Gastrocnemius medialis (tissue), 4 donors: ENCODE measurements around the gene CDH23. TPM values are rescaled to one million over a fixed set of nuclear protein-coding genes. Genes with fewer than 3 reads are reported as not detected.

Experiments used
- ATAC-seq, 2 donors: fragments of 150-250 bp; one replicate each; pipeline ENCODE4 v1.9.1; 2016
- DNase-seq, 2 donors: peaks; one replicate each; pipeline ENCODE4 v3.0.0-alpha.2; 2019
- H3K27ac ChIP-seq, 4 donors: fragments of 200-600 bp; sonication (generic); 1 replicate in 1 of 4; 2 replicates in 3 of 4; pipeline ENCODE4 v1.5.1; 2016 to 2018; ENCODE audit warnings: mild to moderate bottlenecking in 2 of 4, moderate library complexity in 1 of 4
- H3K27me3 ChIP-seq, 3 donors: fragments of 200-600 bp; sonication (generic) in 2 of 3; 1 replicate in 1 of 3; 2 replicates in 2 of 3; pipeline versions ENCODE4 v1.5.1 to v1.6.0; 2016 to 2019; ENCODE audit warnings: mild to moderate bottlenecking in 1 of 3, moderate library complexity in 1 of 3
- H3K36me3 ChIP-seq, 2 donors: fragments of 200-600 bp; sonication (generic) in 1 of 2; one replicate each; pipeline ENCODE4 v1.5.1; 2017 to 2018
- H3K4me1 ChIP-seq, 2 donors: fragments of 200-600 bp; sonication (generic) in 1 of 2; one replicate each; pipeline ENCODE4 v1.5.1; 2016 to 2017; ENCODE audit warnings: mild to moderate bottlenecking in 2 of 2
- H3K4me3 ChIP-seq, 4 donors: fragments of 200-600 bp; sonication (generic) in 3 of 4; 1 replicate in 1 of 4; 2 replicates in 3 of 4; pipeline ENCODE4 v1.5.1; 2016 to 2019; ENCODE audit warnings: mild to moderate bottlenecking in 2 of 4
- H3K9me3 ChIP-seq, 3 donors: fragments of 200-600 bp; sonication (generic) in 2 of 3; 1 replicate in 1 of 3; 2 replicates in 2 of 3; pipeline ENCODE4 v1.5.1; 2016 to 2019
- POLR2A ChIP-seq, 2 donors: fragments of 450-650 bp; IDR thresholded peaks; one replicate each; pipeline ENCODE4 v1.6.1; 2017; ENCODE audit warnings: antibody characterized with exemption in 2 of 2, mild to moderate bottlenecking in 2 of 2, moderate library complexity in 2 of 2
- in situ Hi-C, 4 donors: fragments of 200-750 bp; cut with MboI; loops; one replicate each; pipeline versions ENCODE4 v1.15.0 to v1.8.0; 2017; ENCODE audit warnings: low sequenced_read_pairs in 4 of 4
- intact Hi-C: fragments of 100-400 bp; cut with DNase I; formaldehyde crosslinking; loops from one replicate; pipeline ENCODE4 v1.15.1; 2023; ENCODE audit warnings: low total_unique reads
- total RNA-seq, 4 donors: library from RNA; depleted of rRNA; stranded (reverse); fragments of >200 nt; gene quantifications; one replicate each; pipeline versions ENCODE4 v1.1.0 to v1.2.3, GENCODE V29; 2016
- TF ChIP-seq, protein P1 (sequence below), 5 experiments: fragments of 450-650 bp in 3 of 5; fragments of 200-600 bp in 2 of 5; sonication (generic) in 2 of 5; IDR thresholded peaks in 4 of 5; conservative IDR thresholded peaks in 1 of 5; 1 replicate in 4 of 5; 2 replicates in 1 of 5; pipeline ENCODE4 v1.5.1; 2016 to 2019; ENCODE audit warnings: antibody characterized with exemption in 5 of 5, mild to moderate bottlenecking in 3 of 5, moderate library complexity in 3 of 5

The CDH23 gene
- total RNA-seq, 4 donors from 2014 or later = 0.53 to 1.8 (median 1.2) TPM

DNA sequence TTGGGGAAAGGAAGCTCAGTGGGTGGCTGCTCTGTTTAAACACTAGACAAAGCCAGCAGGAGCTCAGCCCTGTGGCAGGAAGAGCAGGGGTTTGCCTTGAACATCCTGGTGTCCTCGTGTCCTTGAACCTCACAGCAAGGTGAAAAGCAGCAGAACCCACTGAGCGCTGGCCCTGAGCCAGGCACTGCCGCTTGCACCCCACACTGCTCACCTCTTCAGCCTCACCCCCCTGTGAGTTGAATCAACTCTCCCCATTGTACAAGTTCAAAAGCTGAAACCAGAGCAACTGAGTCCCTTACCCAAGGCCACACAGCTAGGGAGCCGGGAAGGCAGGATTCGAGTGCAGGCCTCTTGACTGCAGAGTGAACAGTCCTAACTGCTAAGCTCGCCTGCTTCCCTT lies 45.6 kb upstream of the CDH23 start:
- DNase-seq (no peak), ATAC-seq (no peak)
- H3K9me3 ChIP-seq = no peaks in the 10 kb centered on the region
- H3K36me3 ChIP-seq = peaks cover 0 to 2% of the 10 kb centered on the region in 2 donors
- no peaks in the 10 kb centered on the region for H3K27me3 ChIP-seq
- H3K4me1 ChIP-seq = peaks cover 0 to 10% of the 10 kb centered on the region in 2 donors
- TF ChIP-seq, protein P1, sequence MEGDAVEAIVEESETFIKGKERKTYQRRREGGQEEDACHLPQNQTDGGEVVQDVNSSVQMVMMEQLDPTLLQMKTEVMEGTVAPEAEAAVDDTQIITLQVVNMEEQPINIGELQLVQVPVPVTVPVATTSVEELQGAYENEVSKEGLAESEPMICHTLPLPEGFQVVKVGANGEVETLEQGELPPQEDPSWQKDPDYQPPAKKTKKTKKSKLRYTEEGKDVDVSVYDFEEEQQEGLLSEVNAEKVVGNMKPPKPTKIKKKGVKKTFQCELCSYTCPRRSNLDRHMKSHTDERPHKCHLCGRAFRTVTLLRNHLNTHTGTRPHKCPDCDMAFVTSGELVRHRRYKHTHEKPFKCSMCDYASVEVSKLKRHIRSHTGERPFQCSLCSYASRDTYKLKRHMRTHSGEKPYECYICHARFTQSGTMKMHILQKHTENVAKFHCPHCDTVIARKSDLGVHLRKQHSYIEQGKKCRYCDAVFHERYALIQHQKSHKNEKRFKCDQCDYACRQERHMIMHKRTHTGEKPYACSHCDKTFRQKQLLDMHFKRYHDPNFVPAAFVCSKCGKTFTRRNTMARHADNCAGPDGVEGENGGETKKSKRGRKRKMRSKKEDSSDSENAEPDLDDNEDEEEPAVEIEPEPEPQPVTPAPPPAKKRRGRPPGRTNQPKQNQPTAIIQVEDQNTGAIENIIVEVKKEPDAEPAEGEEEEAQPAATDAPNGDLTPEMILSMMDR (IDR thresholded peaks at IDR 0.05 in 4 of 5, conservative IDR thresholded peaks at IDR 0.05 in 1 of 5) = no peak
- TF ChIP-seq POLR2A (IDR thresholded peaks at IDR 0.05) = no peak
- H3K4me3 ChIP-seq = no peak overlapping the region
- no peak overlapping the region for H3K27ac ChIP-seq
- in situ Hi-C loops (no loop called here), intact Hi-C loops (no loop called here)

DNA sequence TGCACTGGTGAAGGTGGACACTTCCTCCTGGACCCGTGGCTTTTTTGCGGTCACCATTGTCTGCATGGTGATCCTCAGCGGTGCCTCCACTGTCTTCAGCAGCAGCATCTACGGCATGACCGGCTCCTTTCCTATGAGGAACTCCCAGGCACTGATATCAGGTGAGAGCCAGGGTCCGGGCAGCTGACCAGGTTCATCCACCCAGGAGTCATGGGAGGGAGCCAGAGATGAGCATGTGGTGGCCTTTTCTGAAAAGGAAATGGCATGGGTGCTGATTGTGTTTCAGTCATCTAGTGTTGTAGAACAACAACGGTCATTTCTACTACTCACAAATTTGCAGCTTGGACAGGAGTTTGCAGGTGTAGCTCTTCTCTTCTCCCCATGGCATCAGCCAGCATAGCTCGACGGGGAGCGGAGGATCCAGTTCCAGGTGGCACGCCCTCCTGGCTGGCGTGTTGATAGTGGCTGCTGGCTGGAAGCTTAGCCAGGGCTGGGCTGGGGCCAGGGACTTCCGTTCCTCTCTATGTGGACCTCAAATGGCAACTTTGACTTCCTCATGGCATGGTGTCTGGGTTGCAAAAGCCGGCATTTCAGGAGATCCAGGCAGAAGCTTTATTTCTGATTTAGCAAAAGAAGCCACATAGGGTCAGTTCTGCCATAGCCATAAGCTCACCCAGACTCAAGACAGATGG lies 44.9 kb upstream of the CDH23 start:
- peak; percentile 33 to 58 for ATAC-seq
- H3K36me3 ChIP-seq = peaks cover 0 to 3% of the 10 kb centered on the region in 2 donors

DNA sequence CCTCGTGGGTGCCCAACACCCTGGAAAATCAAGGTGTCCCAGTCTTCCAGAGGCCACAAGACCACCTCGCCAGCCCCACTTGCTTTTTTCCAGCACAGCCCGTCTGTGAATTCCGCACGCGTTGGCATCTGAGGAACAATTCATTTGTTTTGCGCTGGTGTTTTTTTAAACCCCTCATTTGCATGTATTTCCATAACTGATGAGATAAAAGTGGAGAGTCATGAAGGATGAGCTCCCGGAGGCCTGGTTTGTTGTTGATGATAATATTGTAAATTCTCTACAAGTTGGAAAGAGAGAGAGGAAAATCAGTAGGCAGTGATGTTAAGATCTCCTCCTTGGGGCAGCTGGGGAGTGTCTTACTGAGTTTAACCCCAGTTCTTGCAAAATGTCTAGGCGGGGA lies 43.1 kb upstream of the CDH23 start:
- no peak overlapping the region for H3K27ac ChIP-seq
- H3K4me3 ChIP-seq = no peak overlapping the region
- H3K9me3 ChIP-seq = no peaks in the 10 kb centered on the region
- H3K4me1 ChIP-seq = peaks cover 0 to 10% of the 10 kb centered on the region in 2 donors
- no peak for DNase-seq
- ATAC-seq = no peak
- intact Hi-C loops (no loop called here), in situ Hi-C loops (no loop called here)
- TF ChIP-seq, protein P1 (IDR thresholded peaks at IDR 0.05 in 4 of 5, conservative IDR thresholded peaks at IDR 0.05 in 1 of 5) = no peak
- H3K27me3 ChIP-seq = no peaks in the 10 kb centered on the region
- H3K36me3 ChIP-seq = peaks cover 0 to 3% of the 10 kb centered on the region in 2 donors

More for the DNA sequence above, 44.9 kb upstream of the CDH23 start:
- H3K27ac ChIP-seq = no peak overlapping the region
- H3K9me3 ChIP-seq = no peaks in the 10 kb centered on the region
- H3K27me3 ChIP-seq = no peaks in the 10 kb centered on the region
- intact Hi-C loops (no loop called here), in situ Hi-C loops (no loop called here)
- peaks cover 0 to 10% of the 10 kb centered on the region in 2 donors for H3K4me1 ChIP-seq
- peak; percentile 32 to 47 for DNase-seq
- TF ChIP-seq, protein P1 (IDR thresholded peaks at IDR 0.05 in 4 of 5, conservative IDR thresholded peaks at IDR 0.05 in 1 of 5) = no peak
- no peak for TF ChIP-seq POLR2A (IDR thresholded peaks at IDR 0.05)
- H3K4me3 ChIP-seq = no peak overlapping the region

DNA sequence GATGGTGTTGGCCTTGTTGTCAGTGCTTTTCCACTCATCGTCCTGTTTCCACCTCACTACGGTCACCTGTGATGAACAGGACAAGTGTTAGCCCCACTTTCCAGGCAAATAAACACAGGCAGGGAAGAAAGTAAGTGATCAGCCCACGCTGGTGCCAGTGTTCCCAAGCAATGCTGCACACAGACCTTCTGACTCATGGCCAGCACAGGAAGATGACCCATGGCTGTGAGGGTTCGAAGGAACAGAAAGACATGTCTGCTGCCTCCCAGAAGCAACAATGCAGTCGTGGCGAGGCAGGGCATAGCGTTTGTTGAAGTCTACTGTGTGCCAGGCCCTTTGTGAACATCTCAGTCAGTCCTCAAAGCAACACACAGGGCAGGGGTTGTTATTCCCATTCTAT lies 41.9 kb upstream of the CDH23 start:
- Histone ChIP-seq H3K27ac (no peak overlapping the region), H3K9me3 (no peaks in the 10 kb centered on the region), H3K4me3 (no peak overlapping the region), H3K36me3 (peaks cover 0 to 3% of the 10 kb centered on the region in 2 donors), H3K27me3 (no peaks in the 10 kb centered on the region), H3K4me1 (peaks cover 0 to 10% of the 10 kb centered on the region in 2 donors)
- ATAC-seq (no peak), DNase-seq (no peak)
- intact Hi-C loops = no loop called here
- TF ChIP-seq, protein P1 (IDR thresholded peaks at IDR 0.05 in 4 of 5, conservative IDR thresholded peaks at IDR 0.05 in 1 of 5) = no peak
- TF ChIP-seq POLR2A (IDR thresholded peaks at IDR 0.05) = no peak
- in situ Hi-C loops = no loop called here
